PC-9 (cell line): ENCODE results near the gene SPINT1. TPM values are rescaled to one million over a fixed set of nuclear protein-coding genes. Genes with fewer than 3 reads are reported as not detected.

Experiments
- BruUV-seq: library from RNA; stranded (reverse); fragments of 400-500 nt; replicated peaks from 2 replicates; lab custom pipeline; 2021; lab: Mats Ljungman, UMichigan
- CTCF ChIA-PET: fragments of 300-600 bp; sonication (Branson Sonifier 250); formaldehyde crosslinking; loops from one replicate; lab custom pipeline; 2022; ENCODE audit warnings: antibody characterized with exemption; lab: Charles Lee
- POLR2A ChIA-PET: fragments of 300-600 bp; sonication (Branson Sonifier 250); formaldehyde crosslinking; loops from one replicate; lab custom pipeline; 2022; ENCODE audit warnings: antibody characterized with exemption; ENCODE audit not compliant: unreplicated experiment; lab: Charles Lee
- DNase-seq, 2 experiments: peaks; one replicate each; pipeline versions ENCODE4 v3.0.0 to v3.0.0-alpha.2; 2015 to 2022; ENCODE audit warnings: mixed read lengths in 1 of 2
- H2AFZ ChIP-seq: fragments of 200-600 bp; sonication (generic); 2 replicates; pipeline ENCODE4 v1.8.1; 2017; ENCODE audit warnings: antibody characterized with exemption
- H3F3A ChIP-seq: fragments of 200-600 bp; sonication (generic); 2 replicates; pipeline ENCODE4 v1.8.1; 2017; ENCODE audit warnings: antibody characterized with exemption, mild to moderate bottlenecking, low read depth; ENCODE audit not compliant: insufficient read depth
- H3K27ac ChIP-seq: fragments of 200-600 bp; sonication (generic); 2 replicates; pipeline ENCODE4 v1.6.1; 2016; ENCODE audit warnings: mixed run types
- H3K27me3 ChIP-seq: fragments of 200-600 bp; sonication (generic); 2 replicates; pipeline ENCODE4 v1.6.1; 2016; ENCODE audit warnings: low read depth, mixed run types; ENCODE audit not compliant: insufficient read depth
- H3K36me3 ChIP-seq: fragments of 200-600 bp; sonication (generic); 2 replicates; pipeline ENCODE4 v1.6.1; 2016; ENCODE audit warnings: low read depth, mixed run types
- H3K4me1 ChIP-seq: fragments of 200-600 bp; sonication (generic); replicated peaks from 2 replicates; pipeline ENCODE4 v1.6.1; 2016; ENCODE audit warnings: mixed run types; ENCODE audit not compliant: insufficient read depth
- H3K4me2 ChIP-seq: fragments of 200-600 bp; sonication (generic); 2 replicates; pipeline ENCODE4 v1.6.1; 2017; ENCODE audit warnings: mixed run types
- H3K4me3 ChIP-seq: fragments of 200-600 bp; sonication (generic); 2 replicates; pipeline ENCODE4 v1.6.1; 2016; ENCODE audit warnings: mixed run types
- H3K79me2 ChIP-seq: fragments of 200-600 bp; sonication (generic); 2 replicates; pipeline ENCODE4 v1.6.1; 2017; ENCODE audit warnings: low read depth, mixed run types
- H3K9me2 ChIP-seq: fragments of 200-600 bp; sonication (generic); 2 replicates; pipeline ENCODE4 v1.8.1; 2017; ENCODE audit warnings: mild to moderate bottlenecking; ENCODE audit not compliant: insufficient read depth
- H3K9me3 ChIP-seq: fragments of 200-600 bp; sonication (generic); 2 replicates; pipeline ENCODE4 v1.8.1; 2016; ENCODE audit warnings: low read depth; ENCODE audit not compliant: insufficient read depth
- H4K20me1 ChIP-seq: fragments of 200-600 bp; sonication (generic); 2 replicates; pipeline ENCODE4 v1.8.1; 2017; ENCODE audit not compliant: insufficient read depth
- EZH2 ChIP-seq: fragments of 200-600 bp; sonication (generic); IDR thresholded peaks from 2 replicates; pipeline ENCODE4 v1.8.0; 2017; ENCODE audit warnings: antibody characterized with exemption, low read depth
- intact Hi-C: fragments of 100-400 bp; cut with micrococcal nuclease; formaldehyde crosslinking; loops from one replicate; pipeline ENCODE4 v1.10.0; 2022; ENCODE audit not compliant: unreplicated experiment
- total RNA-seq: library from RNA; stranded (reverse); gene quantifications from 2 replicates; pipeline ENCODE4 v1.2.3, GENCODE V29; 2021
- TF ChIP-seq, protein P1 (sequence below): fragments of 200-600 bp; sonication (generic); conservative IDR thresholded peaks from 2 replicates; pipeline ENCODE4 v1.6.1; 2017; ENCODE audit warnings: mixed run types, antibody characterized with exemption, mild to moderate bottlenecking, moderate library complexity

Gene SPINT1
- total RNA-seq, 1 experiment from 2014 or later = 141 TPM

DNA sequence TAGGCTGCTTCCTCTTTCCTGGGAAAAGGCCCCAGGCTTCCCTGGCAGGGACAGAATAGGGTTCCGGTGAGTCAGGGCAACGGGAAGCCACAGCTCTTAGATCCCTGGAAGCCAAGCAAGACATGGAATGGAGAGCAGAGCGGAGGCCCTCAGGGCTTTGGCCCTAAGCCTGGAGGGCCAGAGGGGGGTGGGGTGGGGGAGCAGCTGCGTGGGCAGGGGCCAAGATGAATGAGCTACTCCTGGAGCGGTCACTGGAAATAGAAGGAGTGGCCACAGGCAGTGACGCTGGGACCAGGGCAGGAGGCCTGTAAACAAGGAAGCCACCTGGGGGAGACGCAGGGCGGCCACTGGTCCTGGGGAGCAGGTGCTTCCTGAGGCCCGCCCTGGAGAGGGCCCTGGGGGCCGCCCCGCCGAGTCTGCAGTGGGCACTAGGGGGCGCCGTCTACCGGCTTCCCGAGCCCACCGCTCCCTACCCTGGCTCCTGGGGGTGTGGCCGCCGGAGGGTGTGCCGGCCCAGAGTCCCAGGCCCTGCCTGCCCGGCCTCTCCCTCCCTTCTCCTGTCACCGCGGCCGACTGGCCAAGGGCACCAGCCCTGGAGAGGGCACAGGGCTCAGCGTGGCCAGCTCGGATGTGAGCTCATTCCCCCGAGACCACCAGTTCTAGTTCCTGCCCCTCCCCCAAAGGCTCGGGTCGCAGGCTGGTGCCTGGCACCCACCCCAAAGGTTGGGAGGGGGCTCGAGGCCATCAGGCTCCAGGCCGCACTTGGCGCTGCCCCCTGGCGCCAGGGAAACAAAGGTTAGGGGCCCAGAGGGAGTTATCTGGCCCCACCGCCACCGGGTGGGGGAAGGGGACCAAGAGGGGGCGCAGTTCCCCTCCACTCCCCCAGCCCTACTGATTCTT, 62.5 kb downstream of the SPINT1 start:
- Histone ChIP-seq H3K4me1 (peaks cover 18% of the 10 kb centered on the region), H3F3A (peaks cover 29% of the 10 kb centered on the region; the same call in 1 of the 2 replicates), H2AFZ (no peak overlapping the region), H4K20me1 (no peaks in the 10 kb centered on the region; the same call in 1 of the 2 replicates), H3K4me3 (peak overlapping the region; percentile 46; the same call in 1 of the 2 replicates), H3K9me2 (no peaks in the 10 kb centered on the region), H3K4me2 (peak overlapping the region; percentile 79), H3K27me3 (no peaks in the 10 kb centered on the region), H3K27ac (peak overlapping the region; percentile 83), H3K79me2 (no peaks in the 10 kb centered on the region), H3K9me3 (no peaks in the 10 kb centered on the region), H3K36me3 (no peaks in the 10 kb centered on the region)
- POLR2A ChIA-PET = interaction anchor here (0.5 to 0.7 kb wide), 5 partner anchors 11 to 303 kb away, joined by 3 to 15 read pairs (median 5); no protein-coding TSS in a partner anchor
- CTCF ChIA-PET = interaction anchor here (0.6 to 1.8 kb wide), 12 partner anchors 12 to 1656 kb away, joined by 3 to 30 read pairs (median 5); partner anchors contain the start of genes CHP1, NUSAP1, OIP5 and VPS18
- TF ChIP-seq, protein P1, sequence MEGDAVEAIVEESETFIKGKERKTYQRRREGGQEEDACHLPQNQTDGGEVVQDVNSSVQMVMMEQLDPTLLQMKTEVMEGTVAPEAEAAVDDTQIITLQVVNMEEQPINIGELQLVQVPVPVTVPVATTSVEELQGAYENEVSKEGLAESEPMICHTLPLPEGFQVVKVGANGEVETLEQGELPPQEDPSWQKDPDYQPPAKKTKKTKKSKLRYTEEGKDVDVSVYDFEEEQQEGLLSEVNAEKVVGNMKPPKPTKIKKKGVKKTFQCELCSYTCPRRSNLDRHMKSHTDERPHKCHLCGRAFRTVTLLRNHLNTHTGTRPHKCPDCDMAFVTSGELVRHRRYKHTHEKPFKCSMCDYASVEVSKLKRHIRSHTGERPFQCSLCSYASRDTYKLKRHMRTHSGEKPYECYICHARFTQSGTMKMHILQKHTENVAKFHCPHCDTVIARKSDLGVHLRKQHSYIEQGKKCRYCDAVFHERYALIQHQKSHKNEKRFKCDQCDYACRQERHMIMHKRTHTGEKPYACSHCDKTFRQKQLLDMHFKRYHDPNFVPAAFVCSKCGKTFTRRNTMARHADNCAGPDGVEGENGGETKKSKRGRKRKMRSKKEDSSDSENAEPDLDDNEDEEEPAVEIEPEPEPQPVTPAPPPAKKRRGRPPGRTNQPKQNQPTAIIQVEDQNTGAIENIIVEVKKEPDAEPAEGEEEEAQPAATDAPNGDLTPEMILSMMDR = peak; percentile 73
- no peak for TF ChIP-seq EZH2
- BruUV-seq = no TSS peak
- peak; percentile 86 to 98 for DNase-seq
- intact Hi-C loops = loop anchor here (1.0 to 10.0 kb wide), 3 partner anchors 116 to 1228 kb away; partner anchors contain the start of gene INO80

DNA sequence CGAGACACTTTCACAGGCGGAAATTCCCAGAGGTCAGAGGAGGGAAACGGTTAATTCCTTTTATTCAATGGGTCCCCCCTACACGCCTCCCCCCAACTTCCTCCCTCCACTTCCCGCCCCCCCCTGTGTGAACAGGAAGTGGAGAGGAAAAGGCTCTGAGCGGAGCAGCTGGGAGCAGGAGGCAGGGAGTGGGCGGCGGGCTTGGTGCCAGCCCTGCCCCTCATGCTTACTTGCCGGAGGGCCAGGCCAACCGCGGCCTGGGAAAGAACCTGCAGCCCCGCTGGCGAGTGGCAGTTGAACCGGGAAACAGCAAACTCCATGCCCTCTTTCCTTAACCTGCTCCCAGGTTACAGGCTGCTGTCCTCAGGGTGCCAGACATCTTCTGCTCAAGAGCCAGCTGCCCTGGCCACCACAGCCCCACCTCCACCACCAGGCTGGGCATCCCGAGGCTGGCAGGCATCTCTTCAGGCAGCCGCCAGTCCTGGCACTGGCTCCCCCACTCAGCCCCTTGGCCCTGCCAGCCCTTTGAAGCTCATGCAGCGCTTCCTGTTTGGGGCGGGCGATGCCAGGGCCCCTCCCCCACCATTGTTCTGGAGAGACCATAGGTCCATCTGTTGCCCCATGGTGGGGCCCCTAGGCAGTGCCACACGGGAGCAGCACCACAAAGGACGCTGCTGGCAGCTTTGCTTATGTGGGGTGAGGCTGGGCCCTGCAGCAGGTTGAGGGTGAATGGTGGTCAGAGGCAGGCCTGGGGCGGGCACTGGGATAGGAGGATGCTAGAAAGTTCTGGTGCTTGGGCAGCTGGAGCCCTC, 63.3 kb downstream of the SPINT1 start:
- Histone ChIP-seq H3F3A (peaks cover 29% of the 10 kb centered on the region; the same call in 1 of the 2 replicates), H3K27me3 (no peaks in the 10 kb centered on the region), H4K20me1 (no peaks in the 10 kb centered on the region; the same call in 1 of the 2 replicates), H2AFZ (no peak overlapping the region), H3K4me3 (peak overlapping the region; percentile 46; the same call in 1 of the 2 replicates), H3K9me3 (no peaks in the 10 kb centered on the region), H3K36me3 (no peaks in the 10 kb centered on the region), H3K4me1 (peaks cover 18% of the 10 kb centered on the region), H3K9me2 (no peaks in the 10 kb centered on the region), H3K79me2 (no peaks in the 10 kb centered on the region), H3K4me2 (peak overlapping the region; percentile 79), H3K27ac (peak overlapping the region; percentile 83)
- DNase-seq = no peak
- ChIA-PET CTCF (interaction anchor here (0.6 to 1.8 kb wide), 7 partner anchors 21 to 558 kb away, joined by 3 to 12 read pairs (median 3); partner anchors contain the start of genes CHP1, NUSAP1 and OIP5), POLR2A (no interaction called here)
- intact Hi-C loops = loop anchor here (1.0 to 10.0 kb wide), 3 partner anchors 115 to 1228 kb away; partner anchors contain the start of gene INO80
- TSS peak; percentile 10 for BruUV-seq
- TF ChIP-seq, protein P1 = no peak

Other genes starting within 250 kb of the SPINT1 start
- gene KNL1, start 249.8 kb upstream of the SPINT1 start, total RNA-seq = 16.2 and 27.5 TPM in 2 replicates
- 19.8 and 22.5 TPM in 2 replicates for gene RAD51, start 148.9 kb upstream of the SPINT1 start, total RNA-seq
- gene RMDN3, start 88.8 kb upstream of the SPINT1 start, total RNA-seq = 15.7 and 19.8 TPM in 2 replicates
- gene GCHFR, start 80.0 kb upstream of the SPINT1 start, total RNA-seq = 1.2 and 1.5 TPM in 2 replicates
- 0.23 and 0.33 TPM in 2 replicates for gene C15orf62, start 74.1 kb upstream of the SPINT1 start, total RNA-seq
- gene ZFYVE19, start 37.0 kb upstream of the SPINT1 start, total RNA-seq = 32.6 and 33.1 TPM in 2 replicates
- gene DNAJC17, start 36.6 kb upstream of the SPINT1 start, total RNA-seq = 27.4 and 33.0 TPM in 2 replicates
- 0.55 and 0.65 TPM in 2 replicates for gene PPP1R14D, start 15.3 kb upstream of the SPINT1 start, total RNA-seq
- gene RHOV, start 30.2 kb downstream of the SPINT1 start, total RNA-seq = 1.4 and 4.1 TPM in 2 replicates
- 9.6 and 9.9 TPM in 2 replicates for gene VPS18, start 50.4 kb downstream of the SPINT1 start, total RNA-seq
- gene DLL4, start 85.3 kb downstream of the SPINT1 start, total RNA-seq = 0.48 and 0.55 TPM in 2 replicates
- gene CHAC1, start 109.4 kb downstream of the SPINT1 start, total RNA-seq = 5.3 and 8.6 TPM in 2 replicates